Fibroblast of gingiva (primary cell): ENCODE data around the gene CACNA1H.
"Not testable (repeated sequence)": the region's sequence is repeated elsewhere in the genome, so short reads cannot be mapped to it uniquely, and the experiment has no call there.

ENCODE experiments used
- DNase-seq: peaks from one replicate; pipeline ENCODE4 v3.0.0-alpha.2; 2011; ENCODE audit warnings: low read depth

The CACNA1H gene

GRCh38 chr16:1254821-1255220 is 101.9 kb downstream of the CACNA1H start:
- not testable (repeated sequence) for DNase-seq

GRCh38 chr16:1255276-1256122 is 102.6 kb downstream of the CACNA1H start, which contains the start of gene TPSD1:
TPSD1 (plus strand) TSS chr16:1256069; CDS start chr16:1256281, 212 bp downstream.
- not testable (repeated sequence) for DNase-seq

- not testable (repeated sequence) for DNase-seq
Observed at GRCh38 chr16:1256296-1256873, 103.5 kb downstream of the CACNA1H start.

GRCh38 chr16:1256874-1257322 is 104.0 kb downstream of the CACNA1H start:
- DNase-seq = no peak

- DNase-seq = no peak
Observed at GRCh38 chr16:1257561-1258224, 104.8 kb downstream of the CACNA1H start.

- DNase-seq = no peak
Observed at GRCh38 chr16:1258225-1258600, 105.3 kb downstream of the CACNA1H start.

- no peak for DNase-seq
Observed at GRCh38 chr16:1258906-1259759, 106.2 kb downstream of the CACNA1H start.

- DNase-seq = no peak
Observed at GRCh38 chr16:1259760-1260068, 106.8 kb downstream of the CACNA1H start.

GRCh38 chr16:1260101-1260680 is 107.3 kb downstream of the CACNA1H start:
- no peak for DNase-seq

GRCh38 chr16:1261131-1261892 is 108.4 kb downstream of the CACNA1H start:
- DNase-seq = no peak

- DNase-seq = no peak
Observed at GRCh38 chr16:1262210-1262845, 109.4 kb downstream of the CACNA1H start.

GRCh38 chr16:1262846-1263221 is 109.9 kb downstream of the CACNA1H start:
- DNase-seq = no peak

GRCh38 chr16:1263591-1264344 is 110.9 kb downstream of the CACNA1H start:
- DNase-seq = no peak

- no peak for DNase-seq
Observed at GRCh38 chr16:1264345-1265089, 111.6 kb downstream of the CACNA1H start.

GRCh38 chr16:1265090-1265630 is 112.3 kb downstream of the CACNA1H start:
- no peak for DNase-seq

- DNase-seq = no peak
Observed at GRCh38 chr16:1265826-1266225, 112.9 kb downstream of the CACNA1H start.

- not testable (repeated sequence) for DNase-seq
Observed at GRCh38 chr16:1269418-1269817, 116.5 kb downstream of the CACNA1H start.

- DNase-seq = no peak
Observed at GRCh38 chr16:1271380-1271723, 118.4 kb downstream of the CACNA1H start.
